Stomach smooth muscle (tissue), 2 donors: ENCODE data around the gene CNTN5.

Source experiments
- H3K27ac ChIP-seq: one replicate; pipeline ENCODE4 v1.7.0; 2013; ENCODE audit warnings: mild to moderate bottlenecking, low read length, inconsistent platforms
- H3K27me3 ChIP-seq, 2 donors: one replicate each; pipeline ENCODE4 v1.7.0; 2013; ENCODE audit warnings: low read length in 2 of 2; ENCODE audit not compliant: insufficient read depth in 2 of 2, control insufficient read depth in 1 of 2
- H3K36me3 ChIP-seq, 2 donors: one replicate each; pipeline ENCODE4 v1.7.0; 2013; ENCODE audit warnings: low read length in 2 of 2; ENCODE audit not compliant: control insufficient read depth in 2 of 2, insufficient read depth in 2 of 2
- H3K4me1 ChIP-seq: one replicate; pipeline ENCODE4 v1.7.0; 2013; ENCODE audit warnings: low read length; ENCODE audit not compliant: control insufficient read depth, insufficient read depth
- H3K4me3 ChIP-seq, 2 donors: one replicate each; pipeline ENCODE4 v1.7.0; 2013; ENCODE audit warnings: low read length in 2 of 2
- H3K9ac ChIP-seq, 2 donors: one replicate each; pipeline ENCODE4 v1.7.0; 2013; ENCODE audit warnings: low read length in 2 of 2, mild to moderate bottlenecking in 1 of 2
- H3K9me3 ChIP-seq, 2 donors: one replicate each; pipeline ENCODE4 v1.7.0; 2013; ENCODE audit warnings: low read length in 2 of 2; ENCODE audit not compliant: control insufficient read depth in 2 of 2
- donor health status: healthy.
- donor health status: Pancreatic carcinoma.

Gene CNTN5

DNA sequence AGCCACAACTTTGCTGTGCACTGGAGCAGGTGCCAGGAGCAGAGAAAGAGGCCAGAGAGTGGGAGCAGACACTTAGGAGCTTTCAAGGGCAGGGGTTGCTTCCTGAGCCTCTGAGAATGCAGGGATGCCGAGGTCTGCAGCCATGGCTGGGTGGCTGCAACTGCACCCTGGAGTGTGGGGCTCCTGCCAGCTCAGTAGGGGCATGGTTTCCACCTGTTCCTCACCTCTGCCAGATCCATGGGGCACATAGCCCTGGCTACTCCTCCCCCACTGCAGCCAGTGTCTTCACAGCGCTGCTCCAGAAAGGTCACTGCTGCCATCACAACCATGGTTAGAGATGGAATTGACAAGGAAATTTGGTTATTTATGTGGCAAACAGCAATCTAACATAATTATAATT is 404.8 kb downstream of the CNTN5 start:
- Histone ChIP-seq H3K27ac (no peak overlapping the region), H3K4me1 (no peaks in the 10 kb centered on the region), H3K9ac (no peak overlapping the region), H3K27me3 (no peaks in the 10 kb centered on the region), H3K36me3 (no peaks in the 10 kb centered on the region), H3K9me3 (no peaks in the 10 kb centered on the region), H3K4me3 (no peak overlapping the region)

DNA sequence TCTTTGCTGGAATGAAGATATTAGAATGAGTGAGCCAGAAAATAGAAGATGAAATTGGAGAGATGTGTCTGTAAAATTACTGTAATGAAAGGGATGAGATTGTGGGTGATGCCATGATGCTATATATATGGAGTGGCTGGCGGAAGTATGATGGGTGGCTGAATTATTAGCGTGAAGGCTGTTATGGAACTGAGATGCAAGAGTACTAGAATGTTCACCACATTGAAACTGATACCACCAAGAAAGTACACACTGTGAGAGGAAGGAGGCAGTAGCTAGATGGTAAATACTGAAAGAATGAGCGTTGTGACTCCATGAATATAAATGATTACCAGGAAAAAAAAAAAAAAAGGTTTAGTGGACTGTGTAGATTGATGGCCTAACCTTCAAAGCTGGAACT is 411.9 kb downstream of the CNTN5 start:
- Histone ChIP-seq H3K27ac (no peak overlapping the region), H3K4me1 (no peaks in the 10 kb centered on the region), H3K9ac (no peak overlapping the region), H3K9me3 (no peaks in the 10 kb centered on the region), H3K27me3 (no peaks in the 10 kb centered on the region), H3K36me3 (no peaks in the 10 kb centered on the region), H3K4me3 (no peak overlapping the region)

DNA sequence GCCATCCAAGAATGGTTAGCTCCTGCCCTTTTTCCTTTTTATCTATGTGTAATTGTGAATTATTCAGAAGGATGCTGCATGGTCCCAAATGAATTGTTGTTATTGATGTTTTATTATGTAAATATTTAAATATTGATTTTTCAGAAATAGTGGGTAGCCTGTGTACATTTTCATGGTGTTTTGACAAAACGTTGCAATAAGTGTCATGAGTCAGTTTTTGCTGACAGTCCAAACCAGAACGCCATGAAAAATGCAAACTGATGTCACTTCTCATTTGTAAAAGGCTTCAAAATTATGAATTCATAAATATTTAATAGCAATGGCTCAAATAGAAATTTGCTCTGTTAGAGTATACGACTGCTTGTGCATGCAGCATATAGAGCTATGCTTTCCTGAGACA is 422.5 kb downstream of the CNTN5 start:
- Histone ChIP-seq H3K9ac (no peak overlapping the region), H3K4me1 (no peaks in the 10 kb centered on the region), H3K9me3 (no peaks in the 10 kb centered on the region), H3K27me3 (no peaks in the 10 kb centered on the region), H3K27ac (no peak overlapping the region), H3K4me3 (no peak overlapping the region), H3K36me3 (no peaks in the 10 kb centered on the region)

DNA sequence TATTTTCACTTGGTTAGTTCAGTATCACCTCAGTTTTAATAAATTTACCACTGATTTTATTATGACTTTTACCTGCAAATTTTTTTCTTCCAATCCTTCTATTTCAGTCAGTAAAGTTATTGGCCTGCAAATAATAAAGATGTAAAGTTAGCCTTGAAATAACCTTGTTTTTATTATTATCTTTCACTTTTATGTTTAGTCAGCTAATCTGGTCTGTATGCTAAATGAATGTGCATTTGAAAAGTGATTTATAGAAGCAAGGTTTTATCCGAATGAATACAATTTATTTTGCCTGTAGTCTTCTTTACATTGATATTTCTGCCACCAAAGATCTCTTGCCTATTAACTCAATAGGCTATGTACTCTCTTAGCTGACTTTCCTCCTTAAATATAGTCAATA is 425.7 kb downstream of the CNTN5 start:
- Histone ChIP-seq H3K4me1 (no peaks in the 10 kb centered on the region), H3K27me3 (no peaks in the 10 kb centered on the region), H3K9ac (no peak overlapping the region), H3K9me3 (no peaks in the 10 kb centered on the region), H3K4me3 (no peak overlapping the region), H3K36me3 (no peaks in the 10 kb centered on the region), H3K27ac (no peak overlapping the region)

DNA sequence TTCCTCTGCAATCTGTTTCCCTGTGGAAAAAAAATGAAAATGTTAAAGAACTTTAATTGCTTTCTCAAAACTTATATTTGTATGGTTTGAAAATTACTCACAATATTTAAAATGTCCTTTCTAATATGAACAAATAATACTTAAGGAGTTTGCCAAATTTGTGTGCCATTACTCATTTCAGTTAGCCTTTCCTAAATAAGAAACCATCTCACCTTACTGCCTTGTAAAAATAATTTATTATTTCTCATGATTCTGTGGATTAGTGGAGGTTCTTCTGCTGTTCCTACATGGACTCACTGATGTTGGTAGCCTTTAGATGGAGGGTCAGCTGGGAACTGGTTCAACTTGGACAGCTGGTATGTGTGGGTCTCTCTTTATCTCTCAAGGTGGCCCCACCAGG is 428.6 kb downstream of the CNTN5 start:
- H3K9ac ChIP-seq, result no peak overlapping the region
- no peaks in the 10 kb centered on the region for H3K36me3 ChIP-seq
- H3K9me3 ChIP-seq, result no peaks in the 10 kb centered on the region
- H3K4me1 ChIP-seq, result no peaks in the 10 kb centered on the region
- H3K27me3 ChIP-seq, result no peaks in the 10 kb centered on the region
- no peak overlapping the region for H3K4me3 ChIP-seq
- no peak overlapping the region for H3K27ac ChIP-seq

DNA sequence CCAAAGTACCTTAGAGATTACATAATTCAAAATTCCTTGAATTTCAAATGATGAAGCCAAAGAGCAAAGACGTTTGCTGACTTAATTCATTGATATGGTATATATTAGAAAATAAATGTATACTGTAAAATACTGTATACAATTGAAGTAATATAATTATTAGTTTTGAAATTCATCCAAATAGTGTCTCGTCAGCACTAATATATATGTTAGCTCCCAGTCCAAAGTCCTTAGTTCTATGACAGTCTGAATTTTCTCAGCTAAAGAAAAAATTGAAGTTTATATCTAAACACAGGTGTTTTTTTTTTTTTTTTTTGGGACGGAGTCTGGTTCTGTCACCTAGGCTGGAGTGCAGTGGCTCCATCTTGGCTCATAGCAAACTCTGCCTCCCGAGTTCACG is 431.3 kb downstream of the CNTN5 start:
- no peak overlapping the region for H3K4me3 ChIP-seq
- H3K4me1 ChIP-seq, result no peaks in the 10 kb centered on the region
- H3K9ac ChIP-seq, result no peak overlapping the region
- no peaks in the 10 kb centered on the region for H3K36me3 ChIP-seq
- H3K27ac ChIP-seq, result no peak overlapping the region
- no peaks in the 10 kb centered on the region for H3K27me3 ChIP-seq
- H3K9me3 ChIP-seq, result no peaks in the 10 kb centered on the region

DNA sequence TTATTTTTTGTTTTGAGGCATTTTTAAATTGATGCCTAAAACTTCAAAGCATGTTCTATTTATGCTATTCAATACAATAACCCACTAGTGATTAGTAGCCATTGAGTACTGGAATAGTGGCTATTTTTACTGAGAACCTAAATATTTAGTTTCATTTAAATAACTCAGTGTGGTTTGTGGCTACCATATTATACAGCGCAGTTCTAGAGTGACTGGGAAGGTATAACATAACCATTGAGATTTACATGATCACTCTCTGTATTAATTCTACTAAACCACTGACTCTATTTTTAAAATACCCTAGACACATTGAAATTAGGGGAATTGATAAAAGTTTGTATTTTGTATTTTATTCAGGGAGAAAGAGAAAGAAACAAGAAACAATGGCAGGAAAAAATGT is 441.2 kb downstream of the CNTN5 start:
- Histone ChIP-seq H3K4me1 (no peaks in the 10 kb centered on the region), H3K27me3 (no peaks in the 10 kb centered on the region), H3K27ac (no peak overlapping the region), H3K36me3 (no peaks in the 10 kb centered on the region), H3K9me3 (no peaks in the 10 kb centered on the region), H3K4me3 (no peak overlapping the region), H3K9ac (no peak overlapping the region)

DNA sequence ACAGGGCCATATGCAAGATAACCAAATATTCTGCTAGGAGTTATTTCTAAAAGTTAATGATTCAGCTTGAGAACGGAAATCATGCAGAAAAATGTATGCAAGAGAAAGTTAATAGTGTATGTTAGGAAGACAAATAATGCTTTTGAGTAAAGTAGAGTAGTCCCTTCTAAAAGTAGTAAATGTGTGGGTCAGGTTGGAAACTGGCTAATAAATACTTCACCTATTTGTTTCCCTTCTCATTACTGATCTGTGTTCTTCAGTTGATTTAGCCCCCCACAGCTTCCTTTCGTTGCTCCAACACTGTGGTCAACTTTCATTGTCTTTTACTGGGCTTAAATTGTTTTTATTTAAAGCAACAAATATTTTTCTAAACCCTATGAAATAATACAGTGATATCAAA is 444.2 kb downstream of the CNTN5 start:
- Histone ChIP-seq H3K9ac (no peak overlapping the region), H3K27ac (no peak overlapping the region), H3K9me3 (no peaks in the 10 kb centered on the region), H3K4me1 (no peaks in the 10 kb centered on the region), H3K4me3 (no peak overlapping the region), H3K36me3 (no peaks in the 10 kb centered on the region), H3K27me3 (no peaks in the 10 kb centered on the region)

DNA sequence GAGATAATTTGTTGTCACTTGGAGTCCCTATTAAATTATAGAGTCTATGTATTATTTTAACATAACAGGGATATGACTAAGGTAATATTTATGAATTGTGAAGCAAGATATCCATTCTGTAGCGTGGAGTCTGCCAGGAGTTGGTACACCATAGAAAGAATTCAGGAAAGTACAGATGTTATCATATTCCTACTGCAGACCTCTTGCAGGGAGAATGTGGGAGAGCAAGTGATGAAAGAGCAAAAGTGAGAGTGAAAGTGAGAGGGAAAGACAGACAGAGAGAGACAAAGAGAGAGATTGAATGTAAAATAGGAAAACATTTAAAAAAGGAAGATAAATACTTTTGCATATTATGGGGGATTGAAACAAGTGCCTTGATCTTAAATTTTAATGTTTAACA is 468.8 kb downstream of the CNTN5 start:
- Histone ChIP-seq H3K27me3 (no peaks in the 10 kb centered on the region), H3K27ac (no peak overlapping the region), H3K9ac (no peak overlapping the region), H3K9me3 (no peaks in the 10 kb centered on the region), H3K4me3 (no peak overlapping the region), H3K4me1 (no peaks in the 10 kb centered on the region), H3K36me3 (no peaks in the 10 kb centered on the region)

DNA sequence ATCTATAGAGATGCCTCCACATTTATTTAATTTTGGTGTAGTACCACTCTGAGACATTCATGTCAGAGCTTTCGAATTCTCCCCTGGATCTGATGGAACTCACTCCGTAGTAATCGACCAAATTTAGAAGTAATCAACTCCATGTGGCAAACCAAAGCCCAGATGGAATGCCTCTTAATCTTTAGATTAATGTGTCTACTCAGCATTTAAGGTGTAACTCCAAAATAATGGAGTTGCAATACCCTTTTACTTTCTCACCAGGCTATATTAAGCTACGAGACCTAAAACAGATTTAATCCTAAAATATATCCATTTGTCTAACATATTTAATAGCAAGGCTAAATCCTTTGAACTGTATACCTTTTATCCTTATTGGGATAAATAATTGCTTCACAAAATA is 473.3 kb downstream of the CNTN5 start:
- Histone ChIP-seq H3K4me1 (no peaks in the 10 kb centered on the region), H3K9ac (no peak overlapping the region), H3K9me3 (no peaks in the 10 kb centered on the region)

DNA sequence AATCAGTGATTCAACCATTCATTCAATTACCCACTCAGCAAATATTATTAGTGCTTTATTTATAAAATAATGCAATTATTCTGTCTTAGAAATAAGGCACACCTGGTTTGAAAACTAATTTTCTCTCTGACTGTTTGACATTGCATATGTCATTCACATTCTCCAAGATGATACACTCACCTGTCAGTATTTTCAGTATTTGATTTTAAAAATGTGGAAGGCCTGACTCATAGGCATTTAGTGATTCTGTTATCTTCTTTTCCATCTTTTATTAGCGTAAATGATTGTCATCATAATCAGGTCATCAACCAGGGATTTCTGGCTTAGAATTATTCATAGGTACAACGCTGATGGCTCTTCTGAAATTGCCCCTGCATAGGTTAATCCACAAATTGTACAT is 480.9 kb downstream of the CNTN5 start:
- Histone ChIP-seq H3K4me1 (no peaks in the 10 kb centered on the region), H3K36me3 (no peaks in the 10 kb centered on the region), H3K27me3 (no peaks in the 10 kb centered on the region), H3K9me3 (no peaks in the 10 kb centered on the region), H3K9ac (no peak overlapping the region), H3K27ac (no peak overlapping the region), H3K4me3 (no peak overlapping the region)

More for the DNA sequence above, 473.3 kb downstream of the CNTN5 start:
- no peak overlapping the region for H3K27ac ChIP-seq
- H3K4me3 ChIP-seq, result no peak overlapping the region
- H3K36me3 ChIP-seq, result no peaks in the 10 kb centered on the region
- no peaks in the 10 kb centered on the region for H3K27me3 ChIP-seq

DNA sequence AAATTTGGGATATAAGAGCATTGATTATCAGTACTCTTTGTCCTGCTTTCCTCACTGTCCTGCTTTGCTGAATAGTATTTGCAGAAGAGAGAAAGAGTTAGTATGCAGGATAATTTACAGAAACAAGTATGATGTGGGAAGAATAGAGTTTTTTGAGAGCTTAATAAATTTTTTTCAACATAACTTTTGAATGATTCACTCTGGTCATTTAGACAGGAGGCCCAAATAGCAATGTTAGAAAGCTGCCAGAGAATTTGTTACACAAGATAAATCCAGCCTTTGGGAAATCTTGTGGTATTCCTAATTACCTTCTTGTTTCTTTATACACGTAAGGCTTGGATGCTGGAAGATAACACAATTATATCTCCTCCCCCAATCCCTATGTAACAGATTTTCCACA is 484.6 kb downstream of the CNTN5 start:
- H3K27me3 ChIP-seq, result no peaks in the 10 kb centered on the region
- no peaks in the 10 kb centered on the region for H3K36me3 ChIP-seq
- no peaks in the 10 kb centered on the region for H3K4me1 ChIP-seq
- no peaks in the 10 kb centered on the region for H3K9me3 ChIP-seq
- H3K27ac ChIP-seq, result no peak overlapping the region
- no peak overlapping the region for H3K9ac ChIP-seq
- no peak overlapping the region for H3K4me3 ChIP-seq
